ENCODE measurements around the gene STARD13.

Gene STARD13

GRCh38 chr13:33217256-33217655, 68.3 kb downstream of the STARD13 start:
- no peaks in the 10 kb centered on the region for H3K36me3 ChIP-seq (ENCODE audit: control insufficient read depth, insufficient read depth, low read length)
- no peaks in the 10 kb centered on the region for H3K27me3 ChIP-seq (replicated peaks; ENCODE audit: control insufficient read depth, insufficient read depth, low read length, poor library complexity, severe bottlenecking)
- no peaks in the 10 kb centered on the region for H3K9me3 ChIP-seq (ENCODE audit: control insufficient read depth, low read length)
- DNase-seq: no peak
- H3K4me1 ChIP-seq (ENCODE audit: control insufficient read depth, insufficient read depth, low read length, poor library complexity, severe bottlenecking): no peaks in the 10 kb centered on the region
- no peak overlapping the region for H3K4me3 ChIP-seq (ENCODE audit: insufficient read depth, low read depth, low read length, poor library complexity, severe bottlenecking)
- no peak overlapping the region for H3K27ac ChIP-seq (ENCODE audit: insufficient read depth, low read length, poor library complexity, severe bottlenecking)

- no peak overlapping the region for H3K4me3 ChIP-seq (ENCODE audit: insufficient read depth, low read depth, low read length, poor library complexity, severe bottlenecking)
- H3K27ac ChIP-seq (ENCODE audit: insufficient read depth, low read length, poor library complexity, severe bottlenecking): no peak overlapping the region
- H3K27me3 ChIP-seq (replicated peaks; ENCODE audit: control insufficient read depth, insufficient read depth, low read length, poor library complexity, severe bottlenecking): no peaks in the 10 kb centered on the region
- no peak for DNase-seq
- no peaks in the 10 kb centered on the region for H3K9me3 ChIP-seq (ENCODE audit: control insufficient read depth, low read length)
- no peaks in the 10 kb centered on the region for H3K4me1 ChIP-seq (ENCODE audit: control insufficient read depth, insufficient read depth, low read length, poor library complexity, severe bottlenecking)
- H3K36me3 ChIP-seq (ENCODE audit: control insufficient read depth, insufficient read depth, low read length): no peaks in the 10 kb centered on the region
Observed at GRCh38 chr13:33213797-33214196, 71.8 kb downstream of the STARD13 start.

- no peaks in the 10 kb centered on the region for H3K27me3 ChIP-seq (replicated peaks; ENCODE audit: control insufficient read depth, insufficient read depth, low read length, poor library complexity, severe bottlenecking)
- no peaks in the 10 kb centered on the region for H3K4me1 ChIP-seq (ENCODE audit: control insufficient read depth, insufficient read depth, low read length, poor library complexity, severe bottlenecking)
- no peaks in the 10 kb centered on the region for H3K36me3 ChIP-seq (ENCODE audit: control insufficient read depth, insufficient read depth, low read length)
- H3K4me3 ChIP-seq (ENCODE audit: insufficient read depth, low read depth, low read length, poor library complexity, severe bottlenecking): no peak overlapping the region
- H3K27ac ChIP-seq (ENCODE audit: insufficient read depth, low read length, poor library complexity, severe bottlenecking): no peak overlapping the region
- DNase-seq: no peak
- H3K9me3 ChIP-seq (ENCODE audit: control insufficient read depth, low read length): no peaks in the 10 kb centered on the region
Observed at GRCh38 chr13:33213024-33213768, 72.4 kb downstream of the STARD13 start.

- Histone ChIP-seq H3K36me3 (ENCODE audit: control insufficient read depth, insufficient read depth, low read length) (no peaks in the 10 kb centered on the region), H3K27ac (ENCODE audit: insufficient read depth, low read length, poor library complexity, severe bottlenecking) (no peak overlapping the region), H3K4me1 (ENCODE audit: control insufficient read depth, insufficient read depth, low read length, poor library complexity, severe bottlenecking) (no peaks in the 10 kb centered on the region)
Observed at GRCh38 chr13:33212396-33212795, 73.2 kb downstream of the STARD13 start.

GRCh38 chr13:33210090-33210489, 75.5 kb downstream of the STARD13 start:
- no peaks in the 10 kb centered on the region for H3K36me3 ChIP-seq (ENCODE audit: control insufficient read depth, insufficient read depth, low read length)
- no peak overlapping the region for H3K4me3 ChIP-seq (ENCODE audit: insufficient read depth, low read depth, low read length, poor library complexity, severe bottlenecking)
- no peak overlapping the region for H3K27ac ChIP-seq (ENCODE audit: insufficient read depth, low read length, poor library complexity, severe bottlenecking)
- no peaks in the 10 kb centered on the region for H3K9me3 ChIP-seq (ENCODE audit: control insufficient read depth, low read length)
- DNase-seq: no peak
- H3K4me1 ChIP-seq (ENCODE audit: control insufficient read depth, insufficient read depth, low read length, poor library complexity, severe bottlenecking): no peaks in the 10 kb centered on the region
- H3K27me3 ChIP-seq (replicated peaks; ENCODE audit: control insufficient read depth, insufficient read depth, low read length, poor library complexity, severe bottlenecking): no peaks in the 10 kb centered on the region

More at GRCh38 chr13:33212396-33212795, 73.2 kb downstream of the STARD13 start:
- no peaks in the 10 kb centered on the region for H3K27me3 ChIP-seq (replicated peaks; ENCODE audit: control insufficient read depth, insufficient read depth, low read length, poor library complexity, severe bottlenecking)
- no peak overlapping the region for H3K4me3 ChIP-seq (ENCODE audit: insufficient read depth, low read depth, low read length, poor library complexity, severe bottlenecking)
- H3K9me3 ChIP-seq (ENCODE audit: control insufficient read depth, low read length): no peaks in the 10 kb centered on the region
- no peak for DNase-seq

GRCh38 chr13:33208290-33209220, 77.0 kb downstream of the STARD13 start:
- Histone ChIP-seq H3K9me3 (ENCODE audit: control insufficient read depth, low read length) (no peaks in the 10 kb centered on the region), H3K4me1 (ENCODE audit: control insufficient read depth, insufficient read depth, low read length, poor library complexity, severe bottlenecking) (no peaks in the 10 kb centered on the region), H3K27ac (ENCODE audit: insufficient read depth, low read length, poor library complexity, severe bottlenecking) (no peak overlapping the region), H3K27me3 (replicated peaks; ENCODE audit: control insufficient read depth, insufficient read depth, low read length, poor library complexity, severe bottlenecking) (no peaks in the 10 kb centered on the region), H3K4me3 (ENCODE audit: insufficient read depth, low read depth, low read length, poor library complexity, severe bottlenecking) (no peak overlapping the region), H3K36me3 (ENCODE audit: control insufficient read depth, insufficient read depth, low read length) (no peaks in the 10 kb centered on the region)
- no peak for DNase-seq

GRCh38 chr13:33207615-33207961, 78.0 kb downstream of the STARD13 start:
- H3K4me1 ChIP-seq (ENCODE audit: control insufficient read depth, insufficient read depth, low read length, poor library complexity, severe bottlenecking): no peaks in the 10 kb centered on the region

GRCh38 chr13:33206945-33207614, 78.5 kb downstream of the STARD13 start:
- H3K27ac ChIP-seq (ENCODE audit: insufficient read depth, low read length, poor library complexity, severe bottlenecking): no peak overlapping the region
- no peaks in the 10 kb centered on the region for H3K27me3 ChIP-seq (replicated peaks; ENCODE audit: control insufficient read depth, insufficient read depth, low read length, poor library complexity, severe bottlenecking)
- H3K4me3 ChIP-seq (ENCODE audit: insufficient read depth, low read depth, low read length, poor library complexity, severe bottlenecking): no peak overlapping the region
- H3K36me3 ChIP-seq (ENCODE audit: control insufficient read depth, insufficient read depth, low read length): no peaks in the 10 kb centered on the region
- no peaks in the 10 kb centered on the region for H3K4me1 ChIP-seq (ENCODE audit: control insufficient read depth, insufficient read depth, low read length, poor library complexity, severe bottlenecking)
- DNase-seq: no peak
- H3K9me3 ChIP-seq (ENCODE audit: control insufficient read depth, low read length): no peaks in the 10 kb centered on the region

More at GRCh38 chr13:33207615-33207961, 78.0 kb downstream of the STARD13 start:
- DNase-seq: no peak
- Histone ChIP-seq H3K36me3 (ENCODE audit: control insufficient read depth, insufficient read depth, low read length) (no peaks in the 10 kb centered on the region), H3K9me3 (ENCODE audit: control insufficient read depth, low read length) (no peaks in the 10 kb centered on the region), H3K4me3 (ENCODE audit: insufficient read depth, low read depth, low read length, poor library complexity, severe bottlenecking) (no peak overlapping the region), H3K27me3 (replicated peaks; ENCODE audit: control insufficient read depth, insufficient read depth, low read length, poor library complexity, severe bottlenecking) (no peaks in the 10 kb centered on the region), H3K27ac (ENCODE audit: insufficient read depth, low read length, poor library complexity, severe bottlenecking) (no peak overlapping the region)

- Histone ChIP-seq H3K9me3 (ENCODE audit: control insufficient read depth, low read length) (no peaks in the 10 kb centered on the region), H3K27me3 (replicated peaks; ENCODE audit: control insufficient read depth, insufficient read depth, low read length, poor library complexity, severe bottlenecking) (no peaks in the 10 kb centered on the region), H3K27ac (ENCODE audit: insufficient read depth, low read length, poor library complexity, severe bottlenecking) (no peak overlapping the region), H3K4me3 (ENCODE audit: insufficient read depth, low read depth, low read length, poor library complexity, severe bottlenecking) (no peak overlapping the region), H3K4me1 (ENCODE audit: control insufficient read depth, insufficient read depth, low read length, poor library complexity, severe bottlenecking) (no peaks in the 10 kb centered on the region), H3K36me3 (ENCODE audit: control insufficient read depth, insufficient read depth, low read length) (no peaks in the 10 kb centered on the region)
- no peak for DNase-seq
Observed at GRCh38 chr13:33206425-33206824, 79.1 kb downstream of the STARD13 start.
